ENCODE measurements around the gene ATXN7.

ATXN7 gene

DNA sequence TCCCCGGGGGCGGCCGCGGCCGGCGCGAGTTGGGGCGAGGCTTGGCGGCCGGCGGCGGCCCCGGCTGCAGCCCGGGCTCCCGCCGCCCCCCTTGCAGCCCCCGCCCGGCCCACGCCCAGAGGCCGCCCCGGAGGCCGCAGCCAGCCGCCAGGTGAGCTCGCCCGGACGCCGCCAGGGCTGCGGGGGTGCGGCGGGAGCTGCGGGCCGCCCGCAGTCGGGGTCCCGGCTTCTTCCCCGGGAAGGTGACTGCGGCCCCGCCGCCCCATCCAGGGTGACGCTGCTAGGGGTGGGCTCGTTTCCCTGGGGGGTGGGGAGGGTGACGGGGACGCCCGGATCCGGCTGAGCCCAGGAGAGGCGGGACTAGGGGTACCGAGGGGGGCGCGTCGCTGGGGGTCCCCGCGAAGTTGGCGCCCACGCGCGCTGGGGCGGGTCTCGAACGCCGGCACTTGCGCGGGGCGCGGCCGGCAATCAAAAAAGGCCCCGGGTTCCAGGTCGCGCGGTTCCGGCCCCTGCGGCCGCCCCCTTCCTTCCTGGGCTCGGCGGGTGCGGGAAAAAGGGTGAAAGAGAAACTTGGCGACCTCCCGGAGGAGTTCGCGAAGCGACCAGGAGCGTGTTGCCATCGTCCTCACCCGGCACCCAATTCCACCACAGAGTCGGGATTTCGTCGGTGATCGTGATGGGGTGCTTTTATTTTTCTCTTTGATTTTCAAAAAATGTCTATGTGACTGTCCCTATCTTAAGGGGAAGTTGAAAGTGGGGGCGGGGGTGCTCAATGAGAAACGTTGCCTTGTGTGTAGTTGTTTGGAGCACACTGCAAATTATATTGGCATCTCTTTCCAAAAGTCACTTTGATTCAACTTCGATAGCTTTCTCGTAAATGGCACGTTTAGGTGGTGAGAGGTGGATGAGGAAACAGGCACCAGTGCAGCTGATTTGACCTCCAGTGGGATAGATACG is 619 bp downstream of the ATXN7 start:
- no peak for FAIRE-seq
- peak; percentile 68 for DNase-seq (ENCODE audit: low spot score)

DNA sequence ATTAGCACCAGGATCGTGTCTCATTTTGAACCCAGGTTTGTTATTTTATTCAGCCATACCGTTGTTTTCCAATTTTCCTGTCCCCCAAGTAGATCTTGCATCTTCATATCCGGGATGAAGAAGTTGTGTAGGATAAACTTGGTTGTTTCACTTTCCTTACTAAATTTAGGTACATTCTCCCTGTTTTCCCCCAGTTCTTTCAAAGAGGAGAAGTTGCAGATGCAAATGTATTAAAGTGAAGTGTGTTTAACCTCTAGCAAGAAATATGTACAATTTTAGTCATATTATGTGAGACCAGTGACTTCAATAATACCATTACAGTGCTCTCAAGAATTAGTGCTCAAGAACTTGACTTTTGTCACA is 1.3 kb downstream of the ATXN7 start:
- no peak for DNase-seq (ENCODE audit: low spot score)
- no peak for FAIRE-seq

DNA sequence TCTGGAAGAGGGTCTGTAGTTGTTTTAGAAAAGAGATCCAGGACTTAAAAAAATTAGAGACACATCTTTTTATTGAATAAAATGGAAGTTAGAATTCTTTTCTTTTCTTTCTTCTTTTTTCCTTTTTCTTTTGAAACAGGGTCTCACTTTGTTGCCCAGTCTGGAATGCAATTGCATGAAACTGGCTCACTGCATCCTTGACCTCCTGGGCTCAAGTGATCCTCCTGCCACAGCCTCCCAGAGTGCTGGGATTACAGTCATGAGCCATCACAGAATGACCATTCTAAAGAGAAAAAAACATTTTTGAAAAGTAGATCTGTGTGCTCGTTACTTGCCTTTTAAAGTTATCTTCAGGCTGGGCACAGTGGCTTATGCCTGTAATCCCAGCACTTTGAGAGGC is 3.6 kb downstream of the ATXN7 start:
- DNase-seq (ENCODE audit: low spot score): no peak
- FAIRE-seq: no peak

DNA sequence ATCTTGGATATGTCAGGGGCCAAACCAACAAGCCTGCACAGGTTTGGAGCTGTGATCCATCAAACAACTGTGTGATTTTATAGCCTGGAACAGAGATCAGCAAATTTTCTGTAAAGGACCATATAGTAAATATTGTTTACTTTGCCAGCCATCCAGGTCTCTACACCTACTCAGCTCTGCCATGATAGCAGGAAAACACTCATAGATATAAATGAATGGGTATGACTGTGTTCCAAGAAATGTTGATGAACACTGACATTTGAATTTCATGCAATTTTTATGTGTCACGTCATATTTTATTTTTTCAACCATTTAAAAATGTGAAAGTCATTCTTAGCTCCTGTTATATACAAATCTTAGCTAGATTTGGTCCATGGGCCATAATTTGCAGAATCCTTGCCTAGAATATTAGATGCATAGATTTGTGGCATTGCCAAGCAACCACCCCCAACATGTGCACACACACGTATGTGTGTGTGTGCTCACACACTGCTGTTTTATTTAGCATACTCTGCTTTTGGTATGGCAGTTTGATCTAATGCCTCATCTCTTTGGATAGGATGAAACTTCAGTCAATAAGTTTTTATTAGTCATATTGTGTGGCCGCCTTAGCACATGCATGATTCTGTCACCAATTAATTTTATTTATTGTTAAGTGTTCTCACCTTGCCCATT is 6.4 kb downstream of the ATXN7 start:
- DNase-seq (ENCODE audit: low spot score) (no peak), FAIRE-seq (no peak)

DNA sequence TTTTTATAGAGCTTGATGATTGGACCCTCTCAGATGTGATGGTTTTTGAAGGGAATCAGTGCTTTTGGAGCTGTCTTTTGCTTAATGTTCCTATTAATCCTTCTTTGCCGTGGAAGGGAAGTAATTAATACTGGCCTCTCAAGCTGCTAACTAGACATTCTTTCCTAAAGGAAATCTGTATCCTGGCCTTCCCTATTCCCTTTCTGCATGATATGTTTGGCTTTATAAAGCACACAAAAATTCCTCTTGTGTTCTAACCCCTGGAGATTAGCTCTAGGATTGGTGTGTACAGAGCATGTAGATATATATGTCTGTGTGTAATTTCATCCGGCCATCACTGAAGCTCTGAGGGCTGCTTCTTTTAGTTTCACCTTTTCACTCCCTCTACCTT is 6.9 kb downstream of the ATXN7 start:
- FAIRE-seq (no peak), DNase-seq (ENCODE audit: low spot score) (no peak)

DNA sequence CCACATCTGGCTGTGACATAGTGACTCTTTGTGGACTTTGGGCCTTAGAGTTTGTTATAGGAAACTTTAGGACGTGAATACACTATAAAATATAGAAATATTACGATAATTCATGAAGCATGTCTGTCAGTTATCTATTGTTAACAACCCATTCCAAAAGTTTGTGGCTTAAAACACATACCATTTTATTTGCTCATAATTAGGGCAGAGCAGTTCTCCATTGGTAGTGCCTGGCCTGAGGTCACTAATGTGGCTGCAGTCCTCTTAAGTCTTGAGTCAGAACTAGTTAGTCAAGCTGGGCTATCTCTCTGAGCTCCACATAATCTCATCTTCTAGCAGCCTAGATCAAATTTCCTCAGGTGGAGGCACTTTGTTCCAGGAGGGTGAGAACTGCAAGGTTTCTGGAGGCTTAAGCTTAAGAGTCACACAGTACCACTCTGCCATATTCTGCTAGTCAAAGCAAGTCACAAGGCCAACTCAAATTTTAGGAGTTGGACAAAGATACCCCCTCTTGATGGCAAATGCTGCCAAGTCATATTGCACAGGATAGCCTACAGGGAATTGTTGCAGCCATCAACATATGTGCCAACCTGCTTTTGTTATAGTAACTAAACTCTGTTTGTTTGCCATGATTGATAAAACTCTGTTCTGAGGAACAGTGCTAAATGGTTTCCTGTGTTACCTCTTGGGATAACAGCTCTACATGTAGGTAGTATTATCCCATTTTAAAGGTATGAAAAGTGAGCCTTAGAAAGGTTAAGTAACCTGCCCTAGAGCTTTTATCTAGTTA is 8.7 kb downstream of the ATXN7 start:
- peak; percentile 17 for DNase-seq (ENCODE audit: low spot score)
- peak; percentile 32 for FAIRE-seq

DNA sequence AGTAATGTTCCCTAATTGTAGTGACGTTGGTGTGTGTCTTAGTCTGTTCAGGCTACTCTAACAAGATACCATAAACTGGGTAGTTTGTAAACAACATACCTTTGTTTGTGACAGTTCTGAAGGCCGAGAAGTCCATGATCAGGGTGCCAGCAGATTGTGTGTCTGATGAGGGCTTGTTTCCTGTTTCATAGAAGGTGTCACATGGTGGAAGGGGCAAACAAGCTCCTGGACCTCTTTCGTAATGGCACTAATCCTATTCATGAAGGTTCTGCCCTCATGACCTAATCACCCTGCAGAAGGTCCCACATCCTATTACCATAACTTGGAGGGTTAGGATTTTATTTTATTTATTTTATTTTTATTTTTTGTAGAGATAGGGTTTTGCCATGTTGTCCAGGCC is 11.1 kb downstream of the ATXN7 start:
- DNase-seq (ENCODE audit: low spot score) (no peak), FAIRE-seq (no peak)

DNA sequence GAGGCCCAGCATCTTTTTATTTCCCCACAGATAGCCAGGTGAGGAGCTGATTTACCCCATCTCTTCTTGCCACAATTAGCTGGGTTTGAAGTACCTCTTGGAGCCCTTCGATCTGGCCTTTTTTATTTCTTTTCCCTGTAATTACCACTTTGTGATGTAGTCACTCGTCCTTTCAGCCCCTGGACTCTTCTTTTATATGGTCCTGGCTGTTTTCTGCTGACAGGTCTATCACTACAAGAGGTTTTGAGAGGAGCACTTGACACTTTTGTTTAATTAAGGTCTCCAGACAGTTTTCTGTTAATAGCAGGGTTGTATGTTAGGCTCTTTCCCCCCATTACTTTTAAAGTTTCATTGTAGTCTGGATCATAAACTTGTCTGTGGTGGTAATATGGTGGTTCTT is 11.8 kb downstream of the ATXN7 start:
- no peak for DNase-seq (ENCODE audit: low spot score)
- FAIRE-seq: no peak

DNA sequence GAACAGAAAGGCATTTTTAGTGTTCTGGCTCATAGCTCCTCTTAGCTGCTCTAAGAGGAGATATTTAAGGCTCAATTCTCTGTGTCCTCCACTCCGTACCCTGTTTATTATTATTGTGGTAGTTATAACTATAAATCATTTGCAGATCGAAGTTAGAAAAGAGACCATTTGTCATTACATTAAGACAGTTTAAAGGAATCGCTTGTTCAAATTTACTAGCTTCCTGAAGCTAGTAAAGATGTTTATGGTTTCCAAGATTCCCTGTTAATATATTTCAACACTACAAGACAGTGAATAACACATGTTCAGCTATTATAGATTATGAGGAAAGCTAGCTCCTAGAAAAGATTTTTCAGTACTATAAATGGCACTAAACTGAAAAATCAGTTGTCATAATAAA is 12.6 kb downstream of the ATXN7 start:
- DNase-seq (ENCODE audit: low spot score) (no peak), FAIRE-seq (no peak)

DNA sequence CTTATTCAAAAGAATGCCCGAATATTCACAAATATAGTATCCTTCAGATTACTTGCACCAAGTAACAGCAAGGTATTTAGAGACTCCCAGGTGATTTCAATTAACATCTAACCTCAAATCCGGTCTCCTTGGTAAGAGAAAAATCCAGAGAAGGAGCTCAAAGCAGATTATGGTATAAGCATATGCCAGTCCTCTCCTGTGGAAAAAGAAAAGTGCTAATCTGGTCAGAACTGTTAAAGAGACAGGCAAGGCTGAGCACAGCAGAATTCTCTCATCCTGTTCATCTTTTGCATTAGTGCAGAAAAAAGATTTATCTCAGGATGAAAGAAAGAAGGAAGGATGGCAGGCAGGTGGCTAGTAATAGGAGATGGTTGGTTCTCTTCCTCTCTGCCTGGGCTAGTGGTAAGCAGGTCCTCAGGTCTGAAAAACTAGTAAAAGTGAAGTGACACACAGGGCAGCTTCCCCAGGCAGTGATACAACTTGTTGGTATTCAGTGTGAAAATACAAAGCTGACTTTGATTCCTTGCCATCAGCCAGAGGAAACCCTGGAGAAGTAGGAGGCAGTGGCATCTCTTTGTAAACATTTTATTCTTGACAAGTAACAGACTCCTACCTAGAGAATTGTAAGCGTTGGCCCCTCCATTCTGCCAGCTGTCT is 14.2 kb downstream of the ATXN7 start:
- DNase-seq (ENCODE audit: low spot score) (no peak), FAIRE-seq (no peak)

DNA sequence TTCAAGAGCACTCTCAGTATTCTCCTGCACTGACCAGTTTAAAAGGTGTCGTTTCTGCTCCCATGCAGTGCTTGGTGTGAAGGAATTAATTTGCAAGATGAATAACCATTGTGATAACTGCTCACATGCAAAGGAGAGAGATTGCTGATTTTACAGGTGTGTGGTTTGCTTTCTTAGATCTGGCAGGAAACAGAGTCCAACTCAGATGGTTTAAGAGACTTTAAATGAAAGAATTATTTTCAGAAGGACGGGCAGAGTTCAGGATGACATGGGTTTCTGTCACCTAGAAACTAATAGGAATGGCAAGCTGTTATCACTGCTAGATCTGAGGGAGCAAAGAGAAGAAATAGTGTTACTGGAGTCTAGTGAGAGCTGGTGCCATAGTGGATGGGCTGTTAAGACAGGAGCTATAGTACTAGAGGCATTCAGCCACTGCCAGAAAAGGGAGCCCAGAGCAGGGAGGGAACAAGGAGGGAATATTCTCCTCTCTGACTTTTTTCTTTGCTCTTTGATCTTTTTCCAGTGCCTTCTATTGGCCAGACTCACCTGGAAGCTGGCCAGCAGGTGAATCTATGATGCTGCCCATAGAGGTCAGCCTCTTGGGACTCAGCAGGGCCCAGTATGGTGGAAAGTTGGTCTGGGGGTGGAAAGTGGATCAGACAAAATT is 14.9 kb downstream of the ATXN7 start:
- no peak for FAIRE-seq
- no peak for DNase-seq (ENCODE audit: low spot score)

DNA sequence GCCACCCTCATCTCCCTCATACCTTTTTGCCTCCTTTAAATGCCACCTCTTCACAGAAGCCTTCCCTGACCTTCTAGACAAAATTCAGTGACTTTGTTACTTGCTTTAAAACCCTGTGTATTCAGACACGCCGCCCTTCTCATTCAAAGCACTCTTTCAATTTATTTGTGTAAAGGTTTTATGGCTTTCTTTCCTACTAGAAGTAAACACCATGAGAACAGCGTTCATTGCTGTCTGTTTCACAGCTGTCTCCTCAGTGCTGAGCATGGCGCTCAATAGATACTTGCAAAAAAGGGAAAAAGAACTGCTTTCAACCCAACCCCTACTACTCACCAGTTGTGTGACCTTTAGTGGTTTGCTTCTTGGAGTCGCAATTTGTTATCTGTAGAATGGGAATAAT is 17.0 kb downstream of the ATXN7 start:
- DNase-seq (ENCODE audit: low spot score) (no peak), FAIRE-seq (no peak)

DNA sequence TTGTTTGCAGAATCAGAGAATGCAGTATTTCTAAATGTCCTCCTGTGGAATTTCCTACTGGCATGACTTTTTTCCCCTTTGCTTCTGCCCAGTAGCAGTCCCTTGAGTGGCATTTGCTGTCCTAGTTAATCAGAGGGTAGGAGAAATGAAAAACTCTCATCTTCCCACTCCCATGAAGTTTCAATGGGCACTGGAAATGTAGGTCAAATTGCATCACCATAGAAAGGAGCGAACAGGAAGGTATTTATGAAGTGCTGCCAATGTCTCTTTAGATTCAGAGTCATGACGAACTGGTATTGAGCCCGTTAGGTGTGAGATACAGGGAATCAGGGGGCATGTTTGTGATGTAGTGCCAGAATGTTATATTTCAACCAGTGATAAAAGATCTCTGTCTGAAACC is 23.2 kb downstream of the ATXN7 start:
- DNase-seq (ENCODE audit: low spot score): no peak
- peak; percentile 40 for FAIRE-seq

DNA sequence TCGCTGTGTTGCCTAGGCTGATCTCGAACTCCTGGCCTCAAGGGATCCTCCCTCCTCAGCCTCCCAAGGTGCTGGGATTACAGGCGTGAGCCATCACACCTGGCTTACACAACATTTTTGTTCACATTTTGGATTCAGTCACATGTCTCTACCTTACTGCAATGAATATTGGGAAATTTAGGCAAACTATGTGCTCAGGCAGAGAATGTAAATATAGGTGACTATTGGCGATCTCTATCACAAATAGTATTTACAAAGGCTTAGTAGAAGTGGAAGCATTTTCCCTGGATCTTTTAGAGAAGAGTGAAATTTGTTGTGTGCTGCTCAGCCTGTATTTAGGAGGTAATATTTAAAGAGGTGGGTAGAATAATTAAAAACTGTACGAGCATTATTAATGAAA is 27.9 kb downstream of the ATXN7 start:
- FAIRE-seq (no peak), DNase-seq (ENCODE audit: low spot score) (no peak)

DNA sequence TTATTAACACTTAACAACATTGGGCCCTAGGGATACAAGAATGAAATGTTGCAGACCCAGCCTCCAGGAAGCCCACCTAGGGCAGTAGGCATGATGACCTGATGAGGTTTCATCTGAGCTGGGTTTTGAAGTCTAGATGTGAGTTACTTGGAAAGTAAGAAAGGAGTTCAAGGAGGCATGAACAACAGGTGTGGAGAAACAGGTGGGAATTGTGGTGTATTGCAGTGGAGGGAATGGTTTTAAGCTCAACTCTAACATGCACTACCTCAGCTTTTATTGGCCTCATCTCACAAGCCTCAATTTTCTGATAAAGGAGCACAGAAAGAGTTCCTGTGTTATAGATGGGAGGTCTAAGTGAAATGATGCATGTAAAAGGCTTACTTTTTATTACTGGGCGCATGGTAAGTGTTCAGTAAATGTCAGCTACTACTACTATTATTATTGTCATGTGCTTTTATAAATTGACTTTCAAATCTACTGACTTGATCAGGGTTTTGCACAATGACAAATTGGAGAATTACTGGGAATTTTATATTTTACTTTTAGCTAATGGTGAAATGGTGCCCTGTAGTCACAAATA is 29.2 kb downstream of the ATXN7 start:
- FAIRE-seq (no peak), DNase-seq (ENCODE audit: low spot score) (no peak)

DNA sequence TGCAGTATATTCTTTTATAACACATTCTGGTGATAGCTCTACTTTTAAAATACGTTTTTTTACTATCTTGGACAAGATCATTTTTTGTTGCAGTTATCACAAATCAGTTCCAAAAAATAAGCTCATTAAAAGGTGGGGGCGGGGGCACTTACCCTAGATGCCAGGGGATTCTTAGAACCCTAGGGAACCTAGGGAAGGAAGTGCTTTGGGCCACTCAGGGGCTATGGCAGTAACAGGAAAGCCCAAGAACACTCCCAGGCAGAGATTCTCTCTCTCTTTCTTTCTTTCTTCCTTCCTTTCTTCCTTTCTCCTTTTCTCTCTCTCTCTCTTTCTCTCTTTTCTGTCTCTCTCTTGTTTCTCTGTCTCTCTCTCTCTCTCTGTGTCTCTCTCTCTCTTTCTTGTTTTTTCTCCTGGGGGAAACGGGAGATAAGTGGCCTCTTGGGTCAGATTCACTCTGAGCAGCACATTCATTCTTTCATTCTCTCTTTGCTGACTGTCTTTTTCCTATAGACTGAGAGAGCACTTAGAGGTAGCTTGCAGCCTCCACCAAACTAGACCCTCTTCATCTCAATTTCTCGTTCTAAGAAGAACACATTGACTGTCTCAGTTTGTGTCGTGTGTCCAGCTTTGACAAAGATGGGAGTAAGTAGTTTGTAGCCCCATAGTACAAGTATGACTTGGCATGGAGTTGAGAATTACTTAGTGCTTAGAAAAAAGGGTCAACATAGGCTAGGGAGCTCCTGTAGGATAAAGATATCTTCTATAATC is 31.9 kb downstream of the ATXN7 start:
- DNase-seq (ENCODE audit: low spot score) (no peak), FAIRE-seq (no peak)

DNA sequence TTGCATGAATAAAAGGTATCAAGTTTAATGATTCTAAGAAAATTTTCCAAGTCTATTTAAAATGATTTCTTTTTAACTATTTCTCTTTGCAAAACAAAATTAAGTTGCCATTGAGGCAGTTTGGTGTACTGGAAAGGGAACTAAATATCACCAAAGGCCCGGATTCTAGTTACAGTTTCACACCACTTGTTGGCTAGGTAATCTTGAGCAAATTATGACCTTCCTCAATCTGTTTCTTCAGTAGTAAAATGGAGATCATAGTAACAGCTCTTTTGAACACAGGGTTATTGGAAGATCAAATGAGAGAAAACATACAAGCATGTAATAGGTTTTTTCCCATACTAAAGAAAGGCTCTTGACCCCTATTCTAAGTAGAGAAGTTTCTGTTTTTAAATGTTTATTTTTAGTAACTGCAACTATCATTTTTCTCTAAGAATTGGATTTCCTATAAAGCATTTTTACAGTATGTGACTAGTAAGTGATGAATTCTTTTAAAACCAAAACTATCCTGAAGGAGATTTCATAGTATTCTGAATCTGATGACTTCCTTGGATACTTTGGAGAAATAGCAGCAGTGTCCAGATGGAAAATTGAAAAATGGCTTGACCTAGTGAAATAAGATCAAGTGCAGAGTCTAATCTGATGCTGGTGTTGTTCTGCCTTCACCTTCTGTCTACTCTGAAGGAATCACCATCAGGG is 32.8 kb downstream of the ATXN7 start:
- DNase-seq (ENCODE audit: low spot score) (no peak), FAIRE-seq (no peak)

DNA sequence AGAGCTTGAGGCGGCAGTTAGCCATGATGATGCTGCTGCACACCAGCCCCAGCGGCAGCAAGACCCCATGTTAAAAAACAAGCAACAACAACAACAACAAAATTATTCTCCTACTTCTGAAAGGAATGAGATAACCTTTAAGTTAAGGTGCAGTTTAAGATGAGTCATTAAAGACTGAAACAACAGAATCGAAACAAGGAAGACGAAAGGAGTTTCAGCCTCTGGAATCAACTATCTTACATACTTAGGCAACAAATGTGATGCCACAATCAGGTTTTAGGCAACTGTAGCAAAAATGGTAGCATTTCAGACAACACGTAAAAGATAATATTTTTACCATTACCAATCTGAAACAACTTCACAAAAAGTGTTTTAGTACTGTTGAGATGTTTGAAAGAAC is 36.3 kb downstream of the ATXN7 start:
- DNase-seq (ENCODE audit: low spot score) (no peak), FAIRE-seq (no peak)

DNA sequence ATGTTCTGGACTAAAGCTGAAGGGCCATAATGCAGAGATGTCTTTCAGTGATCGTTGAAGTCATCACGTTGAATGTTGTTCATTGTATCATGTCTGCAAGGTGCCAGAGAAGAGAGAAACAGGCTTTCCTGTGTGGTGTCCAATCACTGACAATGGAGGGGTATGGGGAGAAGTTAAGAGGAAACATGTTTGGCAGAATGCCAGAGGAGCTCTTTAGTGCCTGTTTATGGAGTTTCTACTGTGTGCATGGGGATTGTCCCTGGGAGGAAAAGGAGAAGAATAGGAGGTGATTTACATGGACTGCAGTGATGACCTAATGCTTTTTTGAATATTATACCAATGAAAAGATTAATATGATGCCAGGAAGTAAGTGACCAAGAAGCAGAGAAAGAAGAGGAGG is 36.8 kb downstream of the ATXN7 start:
- DNase-seq (ENCODE audit: low spot score): no peak
- no peak for FAIRE-seq

Data from urothelium cell line (cell line).